IPS DF 19.7 (cell line): Measurements from ENCODE around the gene MED12L.

ENCODE experiments used
- DNase-seq: peaks from one replicate; pipeline ENCODE4 v3.0.0-alpha.2; 2013; ENCODE audit warnings: low read depth, low spot score

The MED12L gene

DNA sequence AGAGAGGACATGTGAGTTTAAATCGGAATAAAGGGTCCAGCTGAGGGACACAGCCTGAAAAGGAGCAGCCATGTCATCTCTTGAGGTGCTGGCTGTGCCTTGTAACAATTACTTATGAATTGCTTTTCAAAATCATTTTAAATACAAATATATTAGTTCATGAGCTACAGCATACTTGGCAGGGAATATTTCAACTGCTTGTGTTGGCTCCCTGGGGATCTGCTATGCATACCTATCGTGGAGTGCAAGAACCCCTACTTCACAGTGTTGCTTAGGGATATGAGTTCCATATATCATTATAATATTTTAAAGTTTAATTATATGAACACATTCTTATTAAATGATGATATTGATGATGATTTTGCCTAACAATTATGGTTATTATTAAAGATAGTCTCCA is 212.0 kb downstream of the MED12L start:
- DNase-seq, result no peak

DNA sequence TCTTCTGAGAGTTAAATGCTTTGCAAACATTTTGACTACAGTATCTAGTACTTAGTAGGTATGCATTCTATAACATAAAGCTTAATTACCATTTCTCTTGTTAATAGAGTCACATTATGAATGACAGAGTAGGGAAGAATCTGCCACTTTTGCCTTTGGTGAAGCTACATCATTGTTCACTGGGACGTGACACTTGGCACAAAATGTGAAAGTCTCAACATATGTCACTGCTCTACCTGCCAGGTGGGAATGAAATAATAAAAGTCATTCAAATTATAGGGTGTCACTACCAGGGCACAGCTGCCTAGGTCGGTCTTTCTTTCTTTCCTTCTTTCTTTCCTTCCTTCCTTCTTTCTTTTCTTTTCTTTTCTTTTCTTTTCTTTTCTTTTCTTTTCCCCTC is 213.5 kb downstream of the MED12L start:
- DNase-seq, result no peak

DNA sequence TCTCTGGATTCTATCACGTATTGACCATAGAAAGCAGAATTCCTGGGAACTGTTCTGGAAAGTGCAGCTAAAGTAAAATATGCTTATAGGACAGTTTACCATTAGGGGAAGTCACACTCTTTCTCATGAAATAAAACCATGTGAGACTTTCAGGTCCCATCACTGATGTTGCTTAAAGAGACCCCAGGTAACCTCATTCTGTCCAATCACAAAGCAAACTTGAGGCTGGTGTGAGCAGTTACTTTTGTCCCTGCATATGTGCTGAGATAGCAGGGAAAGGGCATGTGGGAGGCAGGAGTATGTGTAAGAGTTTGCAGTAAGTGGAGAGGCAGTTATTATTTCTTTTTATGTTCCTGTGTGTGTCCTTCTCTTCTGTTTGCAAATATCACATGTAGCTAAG is 215.1 kb downstream of the MED12L start:
- no peak for DNase-seq

DNA sequence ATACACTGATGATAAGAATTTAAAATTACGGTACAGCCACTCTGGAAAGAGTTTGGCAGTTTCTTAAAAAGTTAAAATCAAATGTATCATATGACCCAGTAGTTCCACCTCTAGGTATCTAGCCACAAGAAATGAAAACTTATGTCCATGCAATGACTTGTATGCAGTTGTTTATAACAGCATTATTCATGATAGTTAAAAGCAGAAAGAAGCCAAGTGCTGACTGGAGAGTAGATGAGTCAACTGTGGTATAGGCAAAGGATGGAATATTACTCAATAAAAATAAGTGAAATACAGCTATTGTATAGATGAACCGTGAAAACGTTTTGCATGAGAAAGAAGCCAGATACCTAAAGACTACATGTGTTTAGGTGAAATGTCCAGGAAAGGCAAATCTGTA is 216.3 kb downstream of the MED12L start:
- DNase-seq, result no peak

DNA sequence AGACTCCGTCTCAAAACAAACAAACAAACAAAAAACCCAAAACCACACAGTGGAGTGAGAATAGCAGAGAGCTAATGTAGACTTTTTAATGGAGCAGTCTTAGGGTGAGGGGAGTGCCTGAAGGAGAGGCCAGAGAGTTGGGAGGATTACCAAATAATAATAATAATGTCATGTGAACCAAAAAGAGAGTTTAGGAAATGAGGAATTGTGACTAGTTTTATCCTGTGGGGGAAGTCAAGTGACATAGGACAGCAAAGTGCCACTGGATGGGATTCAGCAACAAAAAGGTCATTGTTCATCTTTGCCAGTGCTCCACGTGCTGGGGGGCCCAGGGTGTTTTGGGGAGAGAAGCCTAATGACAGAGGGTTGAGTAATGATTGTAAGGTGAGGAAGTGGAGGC is 218.3 kb downstream of the MED12L start:
- DNase-seq, result no peak

DNA sequence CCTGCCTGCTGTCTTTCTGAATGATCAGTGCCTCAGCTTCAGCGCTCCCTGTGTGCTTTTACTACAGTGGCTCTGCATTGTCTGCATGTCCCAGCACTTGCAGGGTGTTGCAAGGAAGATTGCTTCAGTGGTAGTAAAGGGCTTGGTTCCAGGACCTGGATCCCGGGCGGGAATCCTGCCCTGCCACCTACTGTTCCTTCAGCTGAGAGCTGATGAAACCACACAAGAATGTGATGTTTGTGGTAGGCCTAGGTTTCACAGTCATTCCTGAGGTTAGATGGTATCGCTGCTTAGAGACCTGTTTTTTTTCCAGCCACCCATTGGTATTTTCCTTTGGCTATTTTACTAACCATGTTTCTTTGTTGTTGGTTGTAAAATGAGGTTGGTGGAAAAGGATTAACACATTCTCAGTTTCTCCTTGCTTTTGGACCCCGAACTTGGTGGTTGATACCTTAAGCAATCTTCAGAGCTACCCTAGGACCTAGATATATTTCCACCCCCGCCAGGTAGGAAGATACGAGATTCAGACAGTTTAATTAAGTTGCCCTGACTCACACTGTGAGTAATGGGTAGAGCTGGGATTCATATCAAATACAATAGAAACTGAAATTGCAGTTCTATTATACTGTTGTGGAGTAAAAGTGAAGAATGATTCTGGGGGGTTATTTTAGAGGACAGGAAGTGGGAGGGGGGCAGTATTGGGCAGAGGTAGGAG is 219.8 kb downstream of the MED12L start:
- DNase-seq, result peak; percentile 86

DNA sequence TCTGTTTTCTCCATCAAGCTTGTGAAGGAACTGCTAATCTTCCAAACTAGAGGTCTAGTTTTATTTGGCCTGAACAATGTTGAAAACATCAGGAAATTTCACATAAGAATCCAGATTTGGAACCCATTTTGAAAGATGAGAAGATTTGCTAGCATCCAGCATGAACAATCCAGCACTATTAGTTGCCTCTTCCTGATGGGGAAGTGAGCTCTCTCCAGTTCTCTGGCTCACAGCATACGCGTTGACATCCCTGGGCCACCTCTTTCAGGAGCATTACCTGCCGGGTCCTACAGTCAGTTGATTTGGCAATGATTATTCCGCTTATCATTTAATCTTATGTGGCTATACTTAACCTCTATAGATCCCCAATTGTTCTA is 220.3 kb downstream of the MED12L start:
- DNase-seq, result no peak

DNA sequence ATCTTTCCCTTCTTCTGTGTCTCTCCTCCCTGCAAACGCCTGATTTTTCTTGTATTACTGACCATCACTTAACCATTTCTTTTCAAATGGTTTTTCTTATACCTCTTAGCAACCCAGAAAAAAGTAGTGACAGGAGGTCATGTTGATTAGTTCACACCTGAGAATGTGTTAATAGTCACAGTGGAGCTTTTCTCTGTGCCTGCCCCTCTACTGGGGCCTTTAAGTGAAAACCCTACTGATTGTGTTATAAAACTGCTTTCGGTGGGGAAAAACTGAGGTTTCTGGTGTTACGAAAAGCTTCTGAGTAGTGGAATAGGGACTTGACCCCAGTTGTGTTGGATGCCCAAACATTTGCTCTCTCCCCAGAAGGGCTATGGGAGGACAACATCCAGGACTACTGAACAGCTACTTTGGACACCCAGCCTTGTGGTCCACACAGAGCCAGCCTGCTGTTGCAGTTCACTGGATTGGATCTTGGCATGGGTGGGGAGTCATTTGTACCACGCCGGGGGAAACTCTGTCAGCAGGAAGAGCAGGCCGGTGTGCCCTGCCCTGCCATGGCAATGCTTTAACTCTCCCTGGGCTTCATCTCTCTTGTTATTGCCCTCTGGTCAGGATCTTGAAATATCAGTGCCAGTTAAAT is 220.8 kb downstream of the MED12L start:
- no peak for DNase-seq

DNA sequence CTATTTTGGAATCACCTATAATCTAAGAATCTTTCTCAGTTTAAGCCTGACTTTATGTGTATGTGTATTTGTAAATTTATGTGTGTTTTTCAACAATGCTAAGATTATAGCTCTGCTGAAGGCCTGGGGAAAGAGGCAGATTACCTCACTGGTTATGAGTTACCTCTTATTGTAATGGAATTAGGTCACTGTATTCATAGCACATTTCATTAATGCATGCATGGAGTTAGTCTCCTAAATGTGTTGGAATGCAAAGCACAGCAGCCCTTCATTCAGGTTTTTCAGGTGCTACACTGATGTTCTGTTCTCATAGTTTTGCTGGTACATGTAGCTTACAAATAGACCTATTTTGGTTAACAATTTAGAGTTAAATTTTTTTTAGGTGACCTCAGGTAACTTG is 221.7 kb downstream of the MED12L start:
- DNase-seq, result no peak

DNA sequence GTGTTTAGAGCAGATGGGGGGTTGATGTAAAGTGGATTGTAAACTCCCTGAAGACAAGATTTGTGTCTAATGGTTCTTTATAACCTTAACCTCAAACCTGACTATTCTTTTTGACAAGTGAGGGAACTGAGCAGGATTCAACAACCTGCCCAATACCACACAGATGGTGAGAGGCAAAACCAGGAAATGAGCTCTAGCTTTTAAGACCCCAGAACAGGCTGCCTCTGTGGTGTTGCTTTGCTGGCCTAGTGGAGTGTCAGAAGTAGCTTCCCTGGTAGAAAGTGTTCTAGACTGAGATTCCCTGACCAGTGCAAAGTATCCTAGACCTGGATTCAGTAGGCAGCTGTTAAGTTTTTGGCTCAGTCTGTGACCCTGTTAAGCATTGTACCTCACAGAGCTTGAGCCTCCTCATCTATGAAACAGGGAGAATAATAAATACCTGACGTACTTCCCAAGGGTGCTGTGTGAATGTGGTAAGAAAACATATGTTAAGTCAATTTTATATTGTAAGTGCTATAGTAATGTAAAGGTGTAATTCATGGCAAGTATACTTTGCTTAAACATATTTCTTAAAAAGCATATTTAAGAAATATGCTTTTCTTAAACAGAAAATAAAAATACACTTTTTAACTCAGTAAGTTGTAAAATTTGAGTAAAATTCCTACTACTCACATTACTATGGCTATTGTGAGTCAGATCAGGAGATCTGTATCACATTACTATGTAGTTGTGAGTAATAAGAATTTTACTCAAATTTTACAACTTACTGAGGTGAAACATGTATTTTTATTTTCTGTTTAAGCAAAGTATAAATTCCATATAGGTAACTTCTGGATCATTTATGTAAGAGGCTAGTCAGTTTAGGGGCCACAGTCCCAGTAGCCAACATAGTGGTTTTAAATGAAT is 222.4 kb downstream of the MED12L start:
- DNase-seq, result no peak

DNA sequence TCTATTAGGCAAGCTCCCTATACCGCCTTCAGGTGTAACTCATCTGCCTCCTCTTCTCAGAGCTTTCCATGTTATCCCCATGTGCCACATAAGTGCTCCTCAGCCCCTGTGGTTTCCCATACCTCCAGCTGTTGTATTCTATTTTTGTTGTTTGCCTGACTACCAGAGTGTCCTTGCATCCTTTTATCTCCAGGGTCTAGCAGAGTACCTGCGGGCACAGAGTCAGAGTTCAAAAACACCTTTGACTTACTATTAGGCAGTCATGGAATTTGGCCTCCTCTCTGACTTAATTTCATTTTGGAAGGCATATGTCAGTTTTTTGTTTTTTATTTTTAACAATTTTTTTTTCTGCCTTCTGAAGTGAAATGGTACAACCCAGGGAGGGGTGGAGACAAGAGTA is 224.1 kb downstream of the MED12L start:
- no peak for DNase-seq

DNA sequence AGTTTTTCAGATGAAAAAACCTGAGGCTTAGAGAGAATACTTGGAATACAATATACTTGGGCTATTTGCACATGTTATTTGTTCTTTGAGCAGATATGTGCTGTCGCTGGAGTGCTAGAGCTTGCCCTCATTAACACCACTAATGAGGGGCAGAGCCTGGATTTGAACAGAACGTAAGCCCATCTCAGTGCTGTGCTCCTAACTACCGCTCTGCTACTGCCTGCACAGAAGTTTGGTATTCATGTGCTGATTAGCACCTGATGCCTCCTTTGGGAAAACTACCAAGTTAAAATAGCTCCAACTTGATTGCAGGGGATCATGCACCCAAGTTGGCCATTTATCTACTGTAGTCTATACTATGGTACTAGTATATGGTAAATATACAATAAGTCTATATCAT is 227.5 kb downstream of the MED12L start:
- DNase-seq, result no peak

DNA sequence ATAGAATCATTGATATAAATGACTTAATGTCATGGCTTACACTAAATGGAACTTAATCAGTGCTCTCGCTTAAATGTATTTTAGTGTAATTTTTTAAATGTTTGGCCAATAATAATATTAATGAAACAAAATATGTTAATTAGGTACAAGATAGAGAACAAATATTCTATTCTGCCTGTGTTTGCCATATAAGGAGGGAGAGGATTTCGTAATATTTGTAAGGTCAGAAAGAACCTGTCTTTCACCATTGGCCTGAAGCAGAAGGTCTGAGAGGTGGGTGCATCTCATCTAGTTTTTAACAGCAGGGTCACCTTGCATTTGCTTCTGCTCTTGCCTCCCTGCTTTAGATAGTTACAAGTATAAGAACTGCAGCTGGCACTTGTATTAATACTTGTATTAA is 228.7 kb downstream of the MED12L start:
- no peak for DNase-seq

DNA sequence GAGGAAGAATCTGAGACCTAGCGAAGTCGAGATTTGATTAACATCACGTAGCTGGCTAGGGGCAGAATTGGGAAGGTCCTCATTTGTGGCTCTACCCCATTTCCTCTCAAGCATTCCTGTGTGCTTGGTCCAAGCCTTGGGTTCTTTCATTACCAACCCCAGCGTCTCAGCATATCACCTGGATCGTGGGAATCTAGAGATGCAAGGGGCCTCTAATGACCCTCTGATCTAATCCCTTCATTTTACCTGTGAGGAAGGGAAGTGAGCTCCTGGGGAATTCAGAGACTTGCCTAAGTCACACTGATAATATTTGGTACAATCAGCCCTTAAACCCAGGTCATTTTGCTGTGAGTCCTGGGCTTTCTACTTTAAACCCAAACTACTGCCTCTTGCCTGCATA is 229.1 kb downstream of the MED12L start:
- no peak for DNase-seq

DNA sequence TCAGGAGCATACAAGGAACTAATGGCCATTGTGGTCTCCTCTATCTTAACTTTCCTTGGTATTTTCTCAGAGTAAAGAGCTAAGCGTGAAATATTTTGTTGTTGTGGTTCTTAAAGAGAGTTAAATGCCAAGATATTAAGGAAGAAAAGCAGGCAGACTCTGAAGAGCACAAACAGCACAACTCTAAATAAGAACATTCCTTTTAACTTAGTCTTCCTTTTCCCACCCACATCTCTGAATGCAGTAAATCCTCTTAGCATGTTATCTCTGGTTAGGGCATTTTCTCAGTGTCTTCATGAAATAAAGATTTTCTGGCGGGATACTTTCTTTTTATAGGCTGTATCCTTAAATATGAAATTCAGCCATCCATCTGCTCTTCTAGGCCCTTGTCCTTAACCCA is 229.7 kb downstream of the MED12L start:
- DNase-seq, result no peak

DNA sequence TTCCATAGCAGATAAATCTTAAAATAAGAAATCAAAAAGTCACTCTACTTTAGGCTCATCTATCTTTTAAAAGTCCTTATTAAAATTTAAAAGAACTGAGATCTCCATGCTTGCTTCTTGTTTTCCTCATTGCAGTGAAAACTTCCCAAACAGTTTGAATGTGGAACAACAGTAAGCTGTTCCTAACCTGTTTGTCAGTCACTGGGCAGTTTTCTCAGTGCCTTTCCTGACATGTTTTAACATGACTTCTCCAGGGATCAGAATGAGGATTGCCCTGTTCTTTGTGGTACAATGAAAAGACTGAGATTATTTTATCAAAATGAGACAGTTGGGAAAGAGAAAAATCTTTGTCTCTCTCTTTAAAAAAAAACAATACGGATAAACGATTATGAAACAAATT is 230.4 kb downstream of the MED12L start:
- DNase-seq, result no peak

DNA sequence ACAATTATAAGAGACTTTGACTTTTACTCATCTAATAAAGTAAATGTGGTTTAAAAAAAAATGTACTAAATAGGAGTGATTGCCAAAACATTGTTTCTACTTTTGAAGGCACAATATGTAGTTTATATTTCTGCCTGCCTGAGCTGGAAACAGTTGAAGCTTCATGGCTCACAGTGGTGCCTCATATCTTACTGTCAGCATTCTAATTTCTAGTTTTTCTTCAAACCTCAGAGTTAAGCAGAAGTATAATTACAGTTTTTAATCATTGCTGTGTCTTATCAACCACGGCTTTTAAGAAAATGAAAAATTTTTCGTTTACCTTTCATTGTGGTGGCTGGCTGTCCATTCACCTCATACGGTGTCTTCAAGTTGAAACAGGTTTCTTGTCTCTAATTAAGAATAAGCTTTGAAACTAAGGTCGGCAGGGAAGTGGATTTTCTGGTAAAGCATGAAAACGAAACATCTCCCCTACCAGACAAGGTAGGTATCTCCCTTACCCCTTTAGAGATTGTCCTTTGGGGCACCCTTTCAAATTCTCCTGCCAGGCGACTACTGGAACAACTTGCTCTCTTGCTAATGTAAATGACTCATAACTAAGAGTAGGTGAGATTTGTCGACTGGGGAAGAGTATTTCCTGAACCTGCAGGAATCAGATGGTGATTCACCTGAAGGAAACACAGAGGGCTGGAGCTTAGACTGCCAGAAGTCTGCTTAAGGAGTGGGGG is 231.0 kb downstream of the MED12L start, which contains the start of gene GPR87:
Gene GPR87, minus strand, starts transcription at position 554 of the 725 bp plus-strand sequence. CDS start 16,720 bp downstream, outside the sequence.
- peak; percentile 20 for DNase-seq

DNA sequence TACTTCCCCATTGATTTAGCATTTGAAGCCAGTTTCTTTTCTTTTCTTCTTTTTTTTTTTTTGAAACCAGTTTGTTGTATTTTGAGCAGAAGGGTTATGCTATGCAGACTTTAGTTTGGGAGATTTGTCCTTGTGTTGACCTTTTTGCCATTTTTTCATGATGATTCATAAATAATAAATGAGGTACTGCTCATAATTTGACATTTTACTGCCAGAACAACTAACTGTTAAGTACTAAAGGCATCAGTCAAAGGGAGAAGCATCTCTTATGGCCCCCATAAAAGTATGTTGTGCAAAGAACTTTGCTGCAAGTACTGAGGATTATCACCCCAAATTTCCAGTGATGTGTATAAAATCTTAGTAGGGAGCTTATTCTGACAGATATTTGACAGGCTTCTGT is 232.8 kb downstream of the MED12L start:
- DNase-seq, result no peak

DNA sequence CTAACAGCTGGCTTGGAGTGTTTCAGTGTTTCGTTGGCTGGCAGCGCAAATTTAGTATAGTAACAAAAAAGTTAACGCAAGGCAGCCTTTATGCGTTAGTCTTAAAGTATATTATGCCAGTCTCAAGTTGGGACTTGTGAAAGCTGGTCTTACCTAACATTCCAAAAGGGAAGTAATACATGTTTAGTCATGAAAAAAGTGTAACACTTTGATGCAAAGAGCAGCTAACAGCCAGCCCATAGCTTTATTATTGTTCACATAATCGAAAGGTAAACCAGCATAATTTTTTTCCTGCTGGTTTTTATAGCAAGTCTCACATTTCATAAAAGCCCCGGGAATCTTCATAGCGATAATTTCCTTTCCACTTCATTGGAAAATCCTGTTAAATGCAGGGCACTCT is 233.5 kb downstream of the MED12L start:
- DNase-seq, result no peak

DNA sequence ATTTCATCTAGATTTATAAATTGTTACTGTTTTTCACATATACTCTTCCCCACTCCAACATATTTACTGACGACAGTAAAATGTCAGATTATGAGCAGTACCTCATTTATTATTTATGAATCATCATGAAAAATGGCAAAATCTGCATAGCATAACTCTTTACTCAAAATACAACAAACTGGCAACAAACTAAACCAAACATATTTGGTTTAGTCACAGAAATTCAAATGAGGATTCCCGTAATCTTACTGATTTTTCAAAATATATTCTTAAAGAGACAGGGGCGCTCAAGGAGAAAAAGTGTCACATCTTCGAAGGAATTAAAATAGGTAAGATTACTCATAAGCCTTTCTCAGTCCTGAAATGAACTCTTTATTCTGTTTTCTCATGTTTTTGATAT is 234.2 kb downstream of the MED12L start:
- DNase-seq, result no peak

DNA sequence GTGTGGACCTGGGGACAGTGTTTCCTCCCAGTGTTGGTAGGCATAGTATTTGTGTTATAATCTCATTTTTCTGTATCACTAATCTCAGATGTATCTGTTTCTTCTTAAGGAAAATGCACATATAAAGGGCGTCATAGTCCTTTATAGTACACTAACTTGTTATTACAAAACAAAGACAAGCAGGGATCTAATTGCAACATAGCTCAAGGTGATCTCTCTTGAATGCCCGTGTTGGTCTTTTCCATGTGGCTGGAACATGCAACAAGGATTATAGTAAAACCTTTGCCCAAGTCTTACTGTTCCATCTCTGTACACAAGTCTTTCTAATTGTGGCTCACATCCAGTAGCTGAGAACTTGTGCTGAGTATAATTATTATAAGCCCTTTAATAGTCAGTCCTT is 234.7 kb downstream of the MED12L start:
- DNase-seq, result no peak

DNA sequence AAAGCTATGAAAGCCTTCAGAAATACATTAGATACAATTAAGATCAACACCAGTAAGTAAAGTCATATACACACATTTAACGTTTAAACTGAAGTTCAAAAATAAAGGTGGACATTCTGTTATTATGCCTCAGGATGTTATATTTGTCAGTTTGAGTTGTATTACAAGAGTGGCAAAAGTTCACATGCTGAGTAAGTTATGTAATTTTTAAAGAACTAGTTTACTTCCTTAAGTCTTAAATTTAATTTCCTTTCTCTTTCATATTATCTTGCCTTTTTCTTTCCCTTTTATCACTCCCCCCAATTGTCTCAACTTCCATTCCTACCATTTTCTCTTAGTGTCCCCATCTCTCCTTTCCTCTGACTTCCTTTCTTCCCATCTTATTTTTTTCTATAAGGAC is 236.1 kb downstream of the MED12L start:
- no peak for DNase-seq
